ENCODE data around the gene HEBP1.

DNA sequence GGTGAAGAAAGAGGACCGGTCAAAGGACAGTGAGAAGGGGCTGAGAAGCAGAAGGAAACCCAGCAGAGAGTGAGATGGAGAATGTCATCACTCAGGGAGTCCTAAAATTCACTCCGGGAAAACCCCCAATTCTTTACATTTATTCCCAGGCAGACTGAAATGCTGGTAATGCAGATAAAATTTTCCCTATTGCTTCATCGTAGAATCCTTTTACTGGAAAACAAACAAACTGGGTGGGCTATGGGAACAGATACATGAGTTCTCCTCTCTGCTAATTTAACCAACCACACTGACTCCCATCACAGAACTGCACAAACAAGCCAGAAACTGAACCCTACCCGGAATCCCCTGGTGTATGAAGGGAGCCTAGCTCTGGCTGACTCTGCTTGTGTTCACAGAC, 20.9 kb downstream of the HEBP1 start:
- TF ChIP-seq CTCF (IDR thresholded peaks at IDR 0.05) (no peak), POLR2A (IDR thresholded peaks at IDR 0.05) (no peak)

All from Peyer's patch (tissue), 4 donors.